Measurements from ENCODE around the gene RTN3.
A peak's percentile ranks its signal among the peaks of the same experiment; 100 is the strongest.

DNA sequence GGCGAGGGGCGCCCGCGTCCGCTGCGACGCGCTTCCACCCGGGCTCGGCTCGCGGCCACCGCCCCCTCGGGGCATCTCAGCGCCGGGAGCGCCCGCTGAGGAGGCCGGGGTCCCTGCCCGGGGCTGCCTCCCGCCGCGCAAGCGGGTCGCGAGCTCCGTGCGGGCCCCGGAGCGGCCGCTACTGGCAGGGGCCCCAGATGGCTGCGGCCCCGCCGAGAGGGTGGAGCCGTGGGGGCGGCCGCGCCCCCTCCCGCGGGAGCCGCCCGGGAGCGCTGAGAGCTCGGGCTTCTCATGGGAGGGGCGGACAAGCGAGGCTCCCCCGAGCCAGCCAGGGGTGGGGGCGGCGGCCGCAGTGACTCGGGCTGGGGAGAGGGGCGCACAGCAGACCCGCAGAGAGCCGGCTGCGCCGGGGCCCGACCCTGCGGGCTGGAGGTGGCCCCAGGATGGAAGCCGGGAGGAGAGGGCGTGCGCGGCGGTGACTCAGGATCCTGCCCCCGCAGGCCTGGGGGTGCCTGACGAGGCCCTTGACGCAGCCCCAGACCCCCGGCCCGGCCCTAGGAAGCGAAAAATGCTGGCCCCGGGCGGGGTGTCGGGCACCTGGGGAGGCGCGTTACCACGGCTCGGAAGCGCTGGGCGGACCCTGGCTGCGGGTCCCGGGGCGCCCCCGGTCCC, 87.9 kb downstream of the RTN3 start:
- TF ChIP-seq CTCF (IDR thresholded peaks at IDR 0.05) (peak in 2 of 6 experiments; percentile 9 to 26), POLR2A (IDR thresholded peaks at IDR 0.05) (peak in 1 of 4 donors; percentile 40), EP300 (IDR thresholded peaks at IDR 0.05) (no peak), POLR2AphosphoS5 (IDR thresholded peaks at IDR 0.05) (no peak)

Measured in upper lobe of left lung (tissue), 4 donors.